GM18505 (cell line): ENCODE measurements around the gene PNCK.
"Not testable (repeated sequence)": the region's sequence is repeated elsewhere in the genome, so short reads cannot be mapped to it uniquely, and the experiment has no call there.

Source experiments
- ATAC-seq: cut with Tn5 transposase; IDR thresholded peaks from one replicate; pipeline ENCODE4 v1.9.1; 2021; ENCODE audit not compliant: unreplicated experiment
- POLR2A ChIP-seq: IDR thresholded peaks from 4 replicates; pipeline ENCODE4 v1.6.1; 2011; ENCODE audit warnings: borderline replicate concordance; ENCODE audit not compliant: insufficient read depth, insufficient read length; ENCODE audit errors: extremely low read depth

PNCK gene

DNA sequence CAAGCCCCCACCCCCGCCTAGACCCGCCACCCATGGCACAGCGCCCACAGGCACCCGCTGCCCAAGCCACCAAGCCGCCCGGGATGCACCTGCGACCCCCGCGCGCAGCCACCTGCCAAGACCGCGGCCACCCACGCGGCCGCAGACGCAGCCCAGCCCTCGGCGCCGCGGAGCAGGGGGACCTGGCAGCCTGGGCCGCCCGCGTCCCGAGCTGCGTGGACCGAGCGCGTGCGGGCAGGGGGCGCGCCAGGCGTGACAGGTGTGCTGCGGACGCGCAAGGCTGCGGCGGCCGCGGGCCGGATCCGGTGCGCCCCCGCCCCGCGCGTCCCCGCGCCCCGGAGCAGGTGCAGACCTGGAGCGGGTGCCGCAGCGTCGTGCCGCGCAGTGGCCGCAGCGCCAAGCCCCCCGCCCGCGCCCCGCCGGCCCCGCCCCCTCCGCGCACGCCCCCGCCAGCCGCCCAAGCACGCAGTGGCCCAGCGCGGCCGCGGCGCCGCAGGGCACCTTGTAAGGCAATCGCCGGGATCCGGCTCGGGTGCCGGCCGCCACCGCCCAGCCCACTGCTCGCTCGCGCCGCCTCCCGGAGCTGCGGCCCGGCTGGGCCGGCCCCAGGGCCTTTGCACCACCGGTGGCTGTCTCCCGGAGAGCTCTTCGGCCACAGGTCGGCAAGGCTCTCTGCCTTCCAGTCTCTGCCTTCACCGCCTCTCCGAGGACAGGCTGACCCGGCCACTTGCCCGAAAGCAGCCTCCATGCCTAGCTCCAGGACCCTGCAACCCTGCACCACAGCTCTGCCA is at the start of gene PNCK:
PNCK (minus strand) TSS at position 386 of the 791 bp plus-strand sequence. CDS start 737 bp downstream, outside the sequence.
- ATAC-seq: no peak
- TF ChIP-seq POLR2A: no peak

- TF ChIP-seq POLR2A: no peak
- no peak for ATAC-seq
Measured at GRCh38 chrX:153722704-153723350, 49.2 kb upstream of the PNCK start.

GRCh38 chrX:153719701-153720100 is 46.1 kb upstream of the PNCK start:
- no peak for ATAC-seq
- no peak for TF ChIP-seq POLR2A

DNA sequence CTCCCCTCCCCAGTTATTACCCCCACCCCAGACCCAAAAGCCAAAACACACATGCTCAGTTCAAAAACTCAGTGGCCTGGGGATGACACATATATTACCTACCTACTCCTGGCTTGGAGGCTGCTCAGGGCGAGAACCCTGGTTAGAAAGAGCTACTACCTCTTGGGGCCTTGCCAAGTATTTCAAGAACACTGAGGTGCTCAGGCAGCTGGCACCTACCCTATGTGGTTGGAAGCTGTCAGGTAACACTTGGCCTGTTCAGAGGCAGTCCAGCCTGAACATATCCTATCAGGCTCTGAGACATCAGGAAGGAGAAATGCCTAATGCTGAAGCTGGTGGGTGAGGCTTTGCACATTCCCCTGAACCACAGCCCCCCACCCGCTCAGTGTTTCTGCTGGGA is 45.6 kb upstream of the PNCK start:
- no peak for ATAC-seq
- TF ChIP-seq POLR2A: no peak

DNA sequence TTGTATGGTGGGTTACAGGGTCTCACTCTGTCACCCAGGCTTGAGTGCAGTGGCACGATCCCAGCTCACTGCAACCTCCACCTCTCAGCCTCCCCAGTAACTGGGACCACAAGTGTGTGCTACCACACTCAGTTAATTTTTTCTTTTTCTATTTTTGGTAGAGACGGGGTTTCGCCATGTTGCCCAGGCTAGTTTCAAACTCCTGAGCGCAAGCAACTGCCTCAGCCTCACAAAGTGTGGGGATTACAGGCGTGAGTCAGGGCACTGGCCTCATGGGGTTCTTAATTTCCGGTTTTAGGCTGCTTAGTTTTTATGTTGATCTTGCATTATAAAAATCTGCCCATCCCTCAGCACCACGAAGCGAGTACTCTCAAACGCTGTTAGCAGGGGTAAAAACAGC is 43.8 kb upstream of the PNCK start:
- TF ChIP-seq POLR2A: no peak
- no peak for ATAC-seq

GRCh38 chrX:153714256-153714655 is 40.6 kb upstream of the PNCK start:
- ATAC-seq: no peak
- TF ChIP-seq POLR2A: no peak

DNA sequence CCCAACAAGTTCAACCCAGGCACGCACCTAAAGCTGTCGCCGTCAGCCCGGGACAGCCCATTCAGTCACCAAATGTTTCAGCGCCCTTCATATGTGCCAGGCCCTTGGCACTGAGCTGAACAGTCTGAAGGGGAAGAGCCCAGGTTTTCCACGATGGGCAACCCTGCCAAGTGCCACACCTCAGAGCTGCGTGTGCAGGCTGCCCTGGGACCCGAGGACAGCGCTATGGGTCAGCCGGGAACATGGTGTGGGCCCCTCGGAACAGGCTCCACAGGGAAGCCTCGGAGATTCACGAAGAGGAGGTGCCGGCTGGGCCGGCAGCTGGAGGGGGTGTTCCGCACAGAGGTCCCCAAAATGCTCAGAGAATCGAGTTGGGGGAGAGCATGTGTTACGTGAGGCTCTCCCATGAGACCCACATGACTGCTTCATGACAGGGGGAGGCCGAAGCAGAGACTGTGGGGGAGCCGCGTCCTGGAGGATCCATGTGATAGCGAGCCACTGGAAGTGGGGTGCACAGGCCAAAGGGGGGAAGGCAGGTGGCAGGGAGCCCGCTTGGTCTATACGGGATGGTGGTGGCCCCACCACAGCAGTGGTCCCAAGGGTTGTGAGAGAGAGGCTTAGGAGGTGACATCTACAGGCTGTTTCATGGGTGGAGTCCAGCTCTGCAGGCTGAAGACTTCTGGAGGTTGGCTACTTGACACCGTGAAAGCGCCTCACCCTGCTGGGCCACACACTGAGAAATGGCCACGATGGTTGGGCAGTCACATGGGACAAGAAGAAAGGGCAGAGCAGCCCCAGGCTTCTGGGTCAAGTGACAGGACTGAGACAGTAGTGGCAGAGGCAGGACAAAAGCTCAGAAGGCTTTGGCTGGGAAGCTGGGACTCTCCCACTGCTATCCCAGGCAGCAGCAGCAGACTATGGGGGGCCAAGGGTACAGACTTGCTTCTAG is 36.4 kb upstream of the PNCK start:
- ATAC-seq: no peak
- TF ChIP-seq POLR2A: no peak

DNA sequence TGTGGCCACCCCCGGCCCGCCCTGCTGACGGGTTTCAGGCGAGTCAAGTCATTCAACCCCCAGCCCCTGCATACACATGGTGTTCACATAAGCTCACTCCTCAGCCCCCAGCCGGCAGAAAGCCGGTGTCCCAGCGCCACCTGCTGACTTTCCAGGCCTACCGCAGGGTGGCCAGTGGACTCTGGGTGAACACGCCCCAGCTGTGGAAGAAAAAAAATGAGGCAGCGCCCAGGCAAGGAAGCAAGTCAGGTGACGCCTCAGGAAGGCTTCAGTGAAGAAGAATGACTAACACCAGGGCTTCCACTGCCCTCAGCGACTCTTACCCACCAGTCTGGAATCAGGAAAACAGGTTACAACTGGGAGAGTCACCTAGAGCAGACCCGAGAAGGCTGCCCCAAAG is 34.8 kb upstream of the PNCK start:
- TF ChIP-seq POLR2A: no peak
- ATAC-seq: no peak

GRCh38 chrX:153707406-153707805 is 33.8 kb upstream of the PNCK start:
- no peak for ATAC-seq
- TF ChIP-seq POLR2A: no peak

DNA sequence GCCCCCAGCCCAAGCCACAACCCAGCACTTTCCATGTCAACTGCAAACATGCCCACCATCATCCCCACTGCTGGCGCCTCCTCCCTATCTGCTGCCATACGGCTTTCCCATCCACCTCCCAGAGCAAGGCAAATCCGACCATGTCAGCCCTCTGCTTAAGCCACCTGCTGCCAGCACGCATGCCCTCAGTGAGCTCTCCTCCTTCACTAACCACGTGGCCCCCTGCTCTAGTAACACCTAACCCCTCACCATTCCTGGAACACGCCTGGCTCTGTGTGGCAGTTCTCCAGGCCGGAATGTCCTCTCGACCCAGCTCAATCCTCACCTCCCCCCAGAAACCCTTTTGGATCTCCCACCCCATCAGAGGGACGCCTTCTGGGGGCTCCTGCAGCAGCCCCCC is 33.2 kb upstream of the PNCK start:
- ATAC-seq: no peak
- no peak for TF ChIP-seq POLR2A

DNA sequence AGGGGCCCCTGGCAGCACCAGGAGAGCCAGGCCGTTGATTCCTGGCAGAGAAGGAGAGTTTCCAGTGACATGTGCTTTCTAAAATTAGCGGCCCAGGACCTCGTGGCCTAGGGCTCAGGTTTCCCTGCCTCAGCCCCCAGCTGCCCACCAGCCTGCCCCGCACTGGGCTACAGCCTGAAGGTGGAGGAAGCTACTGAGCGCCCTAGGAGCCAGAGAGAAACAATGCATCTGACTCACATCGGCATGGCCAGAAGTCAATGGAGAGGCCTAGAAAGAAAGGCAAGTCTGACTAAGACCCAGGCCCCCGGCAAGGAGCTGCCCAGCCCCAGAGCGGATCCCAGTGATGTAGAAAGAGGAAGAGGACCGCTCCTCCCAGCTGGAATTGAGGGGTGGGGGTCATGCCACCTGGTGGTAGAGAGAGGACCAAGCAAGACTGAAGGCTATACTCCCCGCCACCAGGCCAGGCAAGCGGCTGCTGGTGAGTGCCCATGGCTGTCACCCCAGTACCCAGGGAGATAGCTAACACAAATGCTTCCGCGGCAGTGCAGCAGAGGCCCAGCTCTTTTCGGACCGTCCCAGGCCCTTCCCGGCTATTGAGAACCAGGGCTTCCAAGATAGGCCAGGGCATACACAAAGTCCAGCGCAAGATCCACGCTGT is 31.9 kb upstream of the PNCK start:
- ATAC-seq: not testable (repeated sequence)

DNA sequence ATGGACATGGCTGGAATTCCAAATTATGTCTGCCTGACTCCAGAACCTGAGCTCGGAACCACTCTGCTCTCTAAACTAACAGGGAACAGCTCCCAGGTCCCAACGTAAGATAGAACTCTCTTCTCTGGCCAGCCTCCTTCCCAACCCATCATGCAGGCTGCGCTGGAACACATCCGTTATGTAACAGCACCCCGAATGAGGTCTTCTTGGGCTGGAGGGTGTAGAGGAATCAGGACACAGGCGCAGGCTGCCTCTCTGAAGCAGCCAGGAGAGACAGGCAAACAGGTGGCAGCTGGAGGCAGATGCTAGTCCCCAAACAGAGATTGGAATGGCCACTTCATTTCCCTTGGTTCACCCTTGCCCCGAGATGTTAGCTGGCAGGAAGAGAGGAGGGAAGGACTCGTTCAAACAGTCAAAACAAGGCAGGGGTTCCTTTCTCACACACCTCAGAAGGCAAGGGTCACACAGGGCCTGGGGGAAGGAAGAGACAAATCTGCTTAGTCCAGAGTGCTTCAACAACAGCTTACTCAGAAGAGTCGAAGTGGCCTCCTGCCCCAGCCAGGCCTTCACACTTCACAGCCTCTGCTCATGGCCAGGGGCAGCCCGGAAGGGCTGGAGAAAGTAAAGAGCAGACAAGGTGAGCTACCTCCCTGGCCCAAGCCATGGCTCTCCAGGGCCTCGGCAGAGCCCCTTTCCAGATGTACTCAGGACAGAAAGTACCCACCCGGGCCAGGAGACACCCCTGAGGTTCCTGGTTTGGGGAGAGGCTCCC is 31.2 kb upstream of the PNCK start:
- not testable (repeated sequence) for ATAC-seq
